Measurements from ENCODE around the gene CPNE6. TPM values are rescaled to one million over a fixed set of nuclear protein-coding genes. Genes with fewer than 3 reads are reported as not detected.

The CPNE6 gene
- total and polyA plus RNA-seq, 2 of the 13 experiments (the other 11 are each of a cell fraction or from before 2014, with no cell fraction given), result not detected

DNA sequence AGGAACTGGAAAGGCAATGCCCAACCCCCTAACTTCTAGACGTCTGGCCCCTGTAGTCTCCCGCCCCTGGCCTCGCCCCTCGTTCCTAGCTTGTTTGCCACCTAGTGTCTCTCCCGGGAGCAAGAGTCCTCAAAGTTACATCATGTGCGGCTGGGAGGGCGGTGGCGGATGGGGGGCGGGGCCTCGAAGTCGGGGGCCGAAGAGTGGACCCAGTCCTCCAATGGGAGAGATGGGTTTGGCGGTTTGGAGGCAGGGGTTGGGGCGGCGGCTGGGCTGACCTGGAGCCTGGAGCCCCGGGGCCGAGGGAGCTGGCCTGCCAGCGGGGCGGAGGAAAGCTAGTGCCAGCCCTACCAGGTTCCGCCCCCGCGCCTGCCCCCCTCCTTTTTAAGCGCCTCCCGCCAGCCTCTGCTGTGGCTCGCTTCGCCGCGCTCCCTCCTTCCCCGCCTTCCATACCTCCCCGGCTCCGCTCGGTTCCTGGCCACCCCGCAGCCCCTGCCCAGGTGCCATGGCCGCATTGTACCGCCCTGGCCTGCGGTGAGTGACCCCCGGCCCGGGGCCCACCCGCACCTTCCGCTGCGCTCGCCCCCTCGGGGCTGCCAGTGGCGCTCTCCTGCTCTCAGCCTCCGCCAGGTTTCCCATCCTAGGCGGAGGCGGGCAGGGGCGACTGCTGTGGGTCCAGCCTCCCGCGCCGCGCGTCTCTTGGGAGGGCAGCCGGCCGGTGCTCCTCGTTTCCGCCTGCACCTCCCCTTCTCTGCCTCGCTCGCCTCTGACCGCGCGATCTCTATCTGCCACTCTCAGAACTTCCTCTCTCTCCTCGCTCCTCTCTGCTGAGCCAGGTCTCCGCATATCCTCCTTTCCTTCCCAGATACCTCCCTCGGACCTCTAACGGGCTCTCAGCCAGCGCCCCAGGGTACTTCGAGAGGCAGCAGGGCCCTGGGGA lies 22.8 kb downstream of the CPNE6 start, which contains the start of gene PCK2 (continued):
- TF ChIP-seq ARHGAP35 (CRISPR knock-in tag; IDR thresholded peaks at IDR 0.05; ENCODE audit: borderline replicate concordance), result peak; percentile 97
- TF ChIP-seq MIER3 (CRISPR knock-in tag; IDR thresholded peaks at IDR 0.05; ENCODE audit: borderline replicate concordance), result peak; percentile 96; the same call in 1 of the 2 replicates
- TF ChIP-seq ZBTB8A (CRISPR knock-in tag; IDR thresholded peaks at IDR 0.05; ENCODE audit: borderline replicate concordance, low read depth), result no peak; the same call in 1 of the 2 replicates
- peak; percentile 97; the same call in 1 of the 2 replicates for TF ChIP-seq ZNF773 (CRISPR knock-in tag; IDR thresholded peaks at IDR 0.05; ENCODE audit: borderline replicate concordance)
- TF ChIP-seq SP2 (CRISPR knock-in tag; IDR thresholded peaks at IDR 0.05), result no peak
- TF ChIP-seq ZNF607 (CRISPR knock-in tag; IDR thresholded peaks at IDR 0.05; ENCODE audit: borderline replicate concordance), result no peak
- TF ChIP-seq IRX3 (CRISPR knock-in tag; IDR thresholded peaks at IDR 0.05; ENCODE audit: borderline replicate concordance, low read depth), result peak; percentile 97
- TF ChIP-seq CEBPB (IDR thresholded peaks at IDR 0.05; ENCODE audit: borderline replicate concordance, low read depth, low read length), result peak; percentile 92
- TF ChIP-seq GABPB1 (CRISPR knock-in tag; IDR thresholded peaks at IDR 0.05), result peak; percentile 91
- peak; percentile 96; the same call in 1 of the 2 replicates for TF ChIP-seq CC2D1A (CRISPR knock-in tag; IDR thresholded peaks at IDR 0.05)
- no peak for TF ChIP-seq ZNF333 (CRISPR knock-in tag; IDR thresholded peaks at IDR 0.05; ENCODE audit: borderline replicate concordance)
- TF ChIP-seq TCF7L2 (IDR thresholded peaks at IDR 0.05; ENCODE audit: low read depth, low read length), result no peak
- no peak for TF ChIP-seq CENPX (CRISPR knock-in tag; IDR thresholded peaks at IDR 0.05)
- TF ChIP-seq ZNF766 (CRISPR knock-in tag; IDR thresholded peaks at IDR 0.05; ENCODE audit: borderline replicate concordance), result peak; percentile 97
- TF ChIP-seq ELF3 (CRISPR knock-in tag; IDR thresholded peaks at IDR 0.05), result peak; percentile 84
- TF ChIP-seq, protein P1, sequence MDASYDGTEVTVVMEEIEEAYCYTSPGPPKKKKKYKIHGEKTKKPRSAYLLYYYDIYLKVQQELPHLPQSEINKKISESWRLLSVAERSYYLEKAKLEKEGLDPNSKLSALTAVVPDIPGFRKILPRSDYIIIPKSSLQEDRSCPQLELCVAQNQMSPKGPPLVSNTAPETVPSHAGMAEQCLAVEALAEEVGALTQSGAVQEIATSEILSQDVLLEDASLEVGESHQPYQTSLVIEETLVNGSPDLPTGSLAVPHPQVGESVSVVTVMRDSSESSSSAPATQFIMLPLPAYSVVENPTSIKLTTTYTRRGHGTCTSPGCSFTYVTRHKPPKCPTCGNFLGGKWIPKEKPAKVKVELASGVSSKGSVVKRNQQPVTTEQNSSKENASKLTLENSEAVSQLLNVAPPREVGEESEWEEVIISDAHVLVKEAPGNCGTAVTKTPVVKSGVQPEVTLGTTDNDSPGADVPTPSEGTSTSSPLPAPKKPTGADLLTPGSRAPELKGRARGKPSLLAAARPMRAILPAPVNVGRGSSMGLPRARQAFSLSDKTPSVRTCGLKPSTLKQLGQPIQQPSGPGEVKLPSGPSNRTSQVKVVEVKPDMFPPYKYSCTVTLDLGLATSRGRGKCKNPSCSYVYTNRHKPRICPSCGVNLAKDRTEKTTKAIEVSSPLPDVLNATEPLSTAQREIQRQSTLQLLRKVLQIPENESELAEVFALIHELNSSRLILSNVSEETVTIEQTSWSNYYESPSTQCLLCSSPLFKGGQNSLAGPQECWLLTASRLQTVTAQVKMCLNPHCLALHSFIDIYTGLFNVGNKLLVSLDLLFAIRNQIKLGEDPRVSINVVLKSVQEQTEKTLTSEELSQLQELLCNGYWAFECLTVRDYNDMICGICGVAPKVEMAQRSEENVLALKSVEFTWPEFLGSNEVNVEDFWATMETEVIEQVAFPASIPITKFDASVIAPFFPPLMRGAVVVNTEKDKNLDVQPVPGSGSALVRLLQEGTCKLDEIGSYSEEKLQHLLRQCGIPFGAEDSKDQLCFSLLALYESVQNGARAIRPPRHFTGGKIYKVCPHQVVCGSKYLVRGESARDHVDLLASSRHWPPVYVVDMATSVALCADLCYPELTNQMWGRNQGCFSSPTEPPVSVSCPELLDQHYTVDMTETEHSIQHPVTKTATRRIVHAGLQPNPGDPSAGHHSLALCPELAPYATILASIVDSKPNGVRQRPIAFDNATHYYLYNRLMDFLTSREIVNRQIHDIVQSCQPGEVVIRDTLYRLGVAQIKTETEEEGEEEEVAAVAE (CRISPR knock-in tag; IDR thresholded peaks at IDR 0.05; ENCODE audit: borderline replicate concordance), result peak; percentile 97
- TF ChIP-seq REXO4 (CRISPR knock-in tag; IDR thresholded peaks at IDR 0.05; ENCODE audit: borderline replicate concordance), result no peak
- peak; percentile 98 for TF ChIP-seq ZNF160 (CRISPR knock-in tag; IDR thresholded peaks at IDR 0.05)
- TF ChIP-seq ONECUT2 (CRISPR knock-in tag; IDR thresholded peaks at IDR 0.05), result peak; percentile 68; the same call in 1 of the 2 replicates
- TF ChIP-seq, protein P2, sequence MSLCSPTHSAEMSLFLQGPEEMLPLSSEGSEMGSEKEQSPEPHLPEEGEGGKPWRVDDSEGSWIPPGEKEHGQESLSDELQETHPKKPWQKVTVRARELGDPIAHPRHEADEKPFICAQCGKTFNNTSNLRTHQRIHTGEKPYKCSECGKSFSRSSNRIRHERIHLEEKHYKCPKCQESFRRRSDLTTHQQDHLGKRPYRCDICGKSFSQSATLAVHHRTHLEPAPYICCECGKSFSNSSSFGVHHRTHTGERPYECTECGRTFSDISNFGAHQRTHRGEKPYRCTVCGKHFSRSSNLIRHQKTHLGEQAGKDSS (CRISPR knock-in tag; IDR thresholded peaks at IDR 0.05; ENCODE audit: borderline replicate concordance, low read depth), result peak; percentile 95
- TF ChIP-seq SNAI1 (CRISPR knock-in tag; IDR thresholded peaks at IDR 0.05; ENCODE audit: borderline replicate concordance), result peak; percentile 90
- peak; percentile 99 for TF ChIP-seq REPIN1 (CRISPR knock-in tag; IDR thresholded peaks at IDR 0.05; ENCODE audit: borderline replicate concordance, low read depth)
- TF ChIP-seq GABPA (IDR thresholded peaks at IDR 0.05; ENCODE audit: low read depth, low read length), result no peak
- TF ChIP-seq GABPA (CRISPR knock-in tag; IDR thresholded peaks at IDR 0.05; ENCODE audit: low read depth), result no peak
- peak; percentile 62; the same call in 1 of the 2 replicates for TF ChIP-seq ZMYM3 (CRISPR knock-in tag; IDR thresholded peaks at IDR 0.05)

All from HepG2 (cell line).